Naive B cell (primary cell): ENCODE results near the gene GRM1. TPM values are rescaled to one million over a fixed set of nuclear protein-coding genes. Genes with fewer than 3 reads are reported as not detected.

Source experiments
- ATAC-seq, 2 donors: fragments of 150-1000 bp; cut with Tn5 transposase; 2 replicates each; pipeline ENCODE4 v1.10.0; 2021; ENCODE audit warnings: low read depth in 2 of 2, mild to moderate bottlenecking in 2 of 2, moderate library complexity in 2 of 2
- DNase-seq: peaks from one replicate; pipeline ENCODE4 v3.0.0; 2022
- H3K27ac Mint-ChIP-seq, 6 donors: one replicate each; pipeline ENCODE4 v1.8.0; 2020 to 2022; ENCODE audit warnings: mild to moderate bottlenecking in 6 of 6, mixed read lengths in 6 of 6, moderate library complexity in 5 of 6, inconsistent platforms in 2 of 6
- H3K27me3 Mint-ChIP-seq, 3 donors: one replicate each; pipeline ENCODE4 v1.8.0; 2021 to 2022; ENCODE audit warnings: mixed read lengths in 3 of 3, mild to moderate bottlenecking in 1 of 3
- H3K36me3 Mint-ChIP-seq, 2 donors: one replicate each; pipeline ENCODE4 v1.8.0; 2020 to 2022; ENCODE audit warnings: mixed read lengths in 2 of 2, inconsistent platforms in 1 of 2, mild to moderate bottlenecking in 1 of 2
- H3K4me1 Mint-ChIP-seq, 3 donors: one replicate each; pipeline ENCODE4 v1.8.0; 2020 to 2022; ENCODE audit warnings: mixed read lengths in 3 of 3, inconsistent platforms in 1 of 3, mild to moderate bottlenecking in 1 of 3, moderate library complexity in 1 of 3
- H3K4me3 Mint-ChIP-seq, 8 donors: one replicate each; pipeline ENCODE4 v1.8.0; 2020 to 2022; ENCODE audit warnings: mild to moderate bottlenecking in 8 of 8, mixed read lengths in 8 of 8, moderate library complexity in 8 of 8, inconsistent platforms in 2 of 8
- H3K9me3 Mint-ChIP-seq, 7 donors: one replicate each; pipeline ENCODE4 v1.8.0; 2020 to 2022; ENCODE audit warnings: mixed read lengths in 7 of 7, mild to moderate bottlenecking in 5 of 7, inconsistent platforms in 2 of 7, moderate library complexity in 1 of 7
- polyA plus RNA-seq, 6 donors: library from polyadenylated mRNA; unstranded; fragments of 300-500 nt; fragmentation: Illumina TruSeq; gene quantifications; one replicate each; pipeline ENCODE4 v1.2.3, GENCODE V29; 2021; ENCODE audit warnings: low read depth in 6 of 6

GRM1 gene
- polyA plus RNA-seq, result not detected

- H3K27ac Mint-ChIP-seq, result no peak within 1 kb of the TSS
- ATAC-seq (no peak), DNase-seq (no peak)
- H3K4me3 Mint-ChIP-seq, result peak within 1 kb of the TSS in 2 of 8 donors; percentile 24 to 57
- peaks cover 2 to 12% (median 5%) of the 10 kb centered on the region in 7 donors for H3K9me3 Mint-ChIP-seq
- peaks cover 44 to 54% (median 53%) of the 10 kb centered on the region in 3 donors for H3K27me3 Mint-ChIP-seq
- H3K4me1 Mint-ChIP-seq, result peaks cover 0 to 19% (median 13%) of the 10 kb centered on the region in 3 donors
- H3K36me3 Mint-ChIP-seq, result peaks cover 7 to 11% of the 10 kb centered on the region in 2 donors
Measured at GRCh38 chr6:146028851-146029572, at the start of gene GRM1. Gene GRM1 (plus strand): TSS chr6:146029062. CDS start chr6:146029518, 456 bp downstream.

- H3K27ac Mint-ChIP-seq, result no peak overlapping the region
- no peaks in the 10 kb centered on the region for H3K36me3 Mint-ChIP-seq
- DNase-seq (no peak), ATAC-seq (no peak)
- no peaks in the 10 kb centered on the region for H3K4me1 Mint-ChIP-seq
- peaks cover 0 to 31% (median 14%) of the 10 kb centered on the region in 7 donors for H3K9me3 Mint-ChIP-seq
- H3K4me3 Mint-ChIP-seq, result no peak overlapping the region
- H3K27me3 Mint-ChIP-seq, result peaks cover 0 to 2% (median 0%) of the 10 kb centered on the region in 3 donors
Measured at GRCh38 chr6:146009338-146009737, 19.5 kb upstream of the GRM1 start.

GRCh38 chr6:146014233-146014632 lies 14.6 kb upstream of the GRM1 start:
- H3K4me3 Mint-ChIP-seq, result no peak overlapping the region
- peaks cover 0 to 12% (median 5%) of the 10 kb centered on the region in 3 donors for H3K27me3 Mint-ChIP-seq
- no peaks in the 10 kb centered on the region for H3K4me1 Mint-ChIP-seq
- no peak for DNase-seq
- ATAC-seq, result no peak
- H3K9me3 Mint-ChIP-seq, result peaks cover 0 to 15% (median 11%) of the 10 kb centered on the region in 7 donors
- H3K27ac Mint-ChIP-seq, result no peak overlapping the region
- no peaks in the 10 kb centered on the region for H3K36me3 Mint-ChIP-seq

GRCh38 chr6:146017672-146018071 lies 11.2 kb upstream of the GRM1 start:
- H3K27ac Mint-ChIP-seq, result no peak overlapping the region
- no peaks in the 10 kb centered on the region for H3K36me3 Mint-ChIP-seq
- DNase-seq (no peak), ATAC-seq (no peak)
- no peak overlapping the region for H3K4me3 Mint-ChIP-seq
- H3K9me3 Mint-ChIP-seq, result peaks cover 0 to 2% (median 0%) of the 10 kb centered on the region in 7 donors
- H3K4me1 Mint-ChIP-seq, result no peaks in the 10 kb centered on the region
- peaks cover 1 to 14% (median 5%) of the 10 kb centered on the region in 3 donors for H3K27me3 Mint-ChIP-seq

- Mint-ChIP-seq H3K27me3 (peaks cover 47 to 65% (median 53%) of the 10 kb centered on the region in 3 donors), H3K4me3 (no peak overlapping the region), H3K9me3 (peaks cover 4 to 21% (median 7%) of the 10 kb centered on the region in 7 donors), H3K27ac (no peak overlapping the region), H3K4me1 (peaks cover 0 to 19% (median 13%) of the 10 kb centered on the region in 3 donors), H3K36me3 (peaks cover 7 to 11% of the 10 kb centered on the region in 2 donors)
- no peak for ATAC-seq
- DNase-seq, result no peak
Measured at GRCh38 chr6:146026873-146027272, 2.0 kb upstream of the GRM1 start.

- H3K27me3 Mint-ChIP-seq, result peaks cover 51 to 63% (median 51%) of the 10 kb centered on the region in 3 donors
- no peak for ATAC-seq
- H3K4me1 Mint-ChIP-seq, result peaks cover 0 to 19% (median 13%) of the 10 kb centered on the region in 3 donors
- H3K27ac Mint-ChIP-seq, result no peak overlapping the region
- DNase-seq, result no peak
- H3K9me3 Mint-ChIP-seq, result peaks cover 4 to 21% (median 7%) of the 10 kb centered on the region in 7 donors
- H3K36me3 Mint-ChIP-seq, result peaks cover 7 to 11% of the 10 kb centered on the region in 2 donors
- peak overlapping the region in 1 of 8 donors; percentile 24 for H3K4me3 Mint-ChIP-seq
Measured at GRCh38 chr6:146027586-146028251, 1.1 kb upstream of the GRM1 start.

- H3K36me3 Mint-ChIP-seq, result peaks cover 7 to 11% of the 10 kb centered on the region in 2 donors
- peak overlapping the region in 2 of 8 donors; percentile 24 to 57 for H3K4me3 Mint-ChIP-seq
- peak in 1 of 2 donors; percentile 36 for ATAC-seq
Measured at GRCh38 chr6:146028252-146028795, 538 bp upstream of the GRM1 start.

GRCh38 chr6:146029573-146030184 lies 817 bp downstream of the GRM1 start:
- H3K27me3 Mint-ChIP-seq, result peaks cover 44 to 59% (median 46%) of the 10 kb centered on the region in 3 donors
- ATAC-seq (no peak), DNase-seq (no peak)
- peaks cover 0 to 19% (median 13%) of the 10 kb centered on the region in 3 donors for H3K4me1 Mint-ChIP-seq
- H3K36me3 Mint-ChIP-seq, result peaks cover 7 to 11% of the 10 kb centered on the region in 2 donors
- no peak overlapping the region for H3K4me3 Mint-ChIP-seq
- no peak overlapping the region for H3K27ac Mint-ChIP-seq
- H3K9me3 Mint-ChIP-seq, result peaks cover 2 to 12% (median 5%) of the 10 kb centered on the region in 7 donors

More at GRCh38 chr6:146028252-146028795, 538 bp upstream of the GRM1 start:
- DNase-seq, result peak; percentile 1
- peaks cover 45 to 57% (median 51%) of the 10 kb centered on the region in 3 donors for H3K27me3 Mint-ChIP-seq
- peaks cover 0 to 19% (median 13%) of the 10 kb centered on the region in 3 donors for H3K4me1 Mint-ChIP-seq
- peaks cover 4 to 15% (median 5%) of the 10 kb centered on the region in 7 donors for H3K9me3 Mint-ChIP-seq
- H3K27ac Mint-ChIP-seq, result no peak overlapping the region

GRCh38 chr6:146032387-146032786 lies 3.5 kb downstream of the GRM1 start:
- Mint-ChIP-seq H3K4me3 (no peak overlapping the region), H3K27me3 (peaks cover 31 to 45% (median 33%) of the 10 kb centered on the region in 3 donors), H3K27ac (no peak overlapping the region), H3K36me3 (peaks cover 7 to 11% of the 10 kb centered on the region in 2 donors), H3K9me3 (peaks cover 0 to 6% (median 1%) of the 10 kb centered on the region in 7 donors), H3K4me1 (peaks cover 0 to 19% (median 12%) of the 10 kb centered on the region in 3 donors)
- ATAC-seq, result no peak
- DNase-seq, result no peak

- DNase-seq (no peak), ATAC-seq (no peak)
- peaks cover 0 to 10% of the 10 kb centered on the region in 2 donors for H3K36me3 Mint-ChIP-seq
- peaks cover 0 to 6% (median 0%) of the 10 kb centered on the region in 3 donors for H3K27me3 Mint-ChIP-seq
- H3K9me3 Mint-ChIP-seq, result peaks cover 15 to 32% (median 23%) of the 10 kb centered on the region in 7 donors
- no peaks in the 10 kb centered on the region for H3K4me1 Mint-ChIP-seq
- no peak overlapping the region for H3K4me3 Mint-ChIP-seq
- no peak overlapping the region for H3K27ac Mint-ChIP-seq
Measured at GRCh38 chr6:146040360-146040759, 11.5 kb downstream of the GRM1 start.

- ATAC-seq (no peak), DNase-seq (no peak)
- Mint-ChIP-seq H3K4me1 (no peaks in the 10 kb centered on the region), H3K4me3 (no peak overlapping the region), H3K27ac (no peak overlapping the region), H3K9me3 (peaks cover 15 to 32% (median 23%) of the 10 kb centered on the region in 7 donors), H3K36me3 (peaks cover 0 to 10% of the 10 kb centered on the region in 2 donors), H3K27me3 (peaks cover 0 to 6% (median 0%) of the 10 kb centered on the region in 3 donors)
Measured at GRCh38 chr6:146041282-146041681, 12.4 kb downstream of the GRM1 start.

- Mint-ChIP-seq H3K4me1 (no peaks in the 10 kb centered on the region), H3K36me3 (peaks cover 0 to 4% of the 10 kb centered on the region in 2 donors), H3K9me3 (peaks cover 0 to 10% (median 3%) of the 10 kb centered on the region in 7 donors), H3K4me3 (no peak overlapping the region), H3K27me3 (peaks cover 0 to 6% (median 0%) of the 10 kb centered on the region in 3 donors), H3K27ac (no peak overlapping the region)
- DNase-seq, result no peak
- no peak for ATAC-seq
Measured at GRCh38 chr6:146047371-146047770, 18.5 kb downstream of the GRM1 start.

GRCh38 chr6:146050168-146050567 lies 21.3 kb downstream of the GRM1 start:
- H3K9me3 Mint-ChIP-seq, result peaks cover 0 to 10% (median 3%) of the 10 kb centered on the region in 7 donors
- H3K36me3 Mint-ChIP-seq, result peaks cover 0 to 4% of the 10 kb centered on the region in 2 donors
- no peaks in the 10 kb centered on the region for H3K27me3 Mint-ChIP-seq
- no peak overlapping the region for H3K4me3 Mint-ChIP-seq
- no peak for ATAC-seq
- no peaks in the 10 kb centered on the region for H3K4me1 Mint-ChIP-seq
- no peak overlapping the region for H3K27ac Mint-ChIP-seq
- no peak for DNase-seq
